Measurements from ENCODE around the gene AMFR. TPM values are rescaled to one million over a fixed set of nuclear protein-coding genes. Genes with fewer than 3 reads are reported as not detected.

Gene AMFR
- total and polyA plus RNA-seq, 8 donors = 64.2 to 88.5 (median 69.7) TPM

GRCh38 chr16:56468800-56469199 lies 43.5 kb upstream of the AMFR start:
- H3K36me3 ChIP-seq = peaks cover 0 to 100% of the 10 kb centered on the region in 2 donors
- H3K9me3 ChIP-seq = no peaks in the 10 kb centered on the region
- DNase-seq (no peak), ATAC-seq (no peak)
- intact Hi-C loops (cut with DNase I) = no loop called here
- no peaks in the 10 kb centered on the region for H3K27me3 ChIP-seq
- no peak overlapping the region for H3K27ac ChIP-seq
- no peak overlapping the region for H3K4me3 ChIP-seq
- no peak for TF ChIP-seq CTCF (IDR thresholded peaks at IDR 0.05)
- no peaks in the 10 kb centered on the region for H3K4me1 ChIP-seq

- no peak for ATAC-seq
- H3K36me3 ChIP-seq = peaks cover 0 to 97% of the 10 kb centered on the region in 2 donors
- intact Hi-C loops (cut with DNase I) = no loop called here
- H3K27ac ChIP-seq = no peak overlapping the region
- H3K4me3 ChIP-seq = no peak overlapping the region
- H3K9me3 ChIP-seq = no peaks in the 10 kb centered on the region
- no peak for TF ChIP-seq CTCF (IDR thresholded peaks at IDR 0.05)
- no peak for DNase-seq
- H3K27me3 ChIP-seq = no peaks in the 10 kb centered on the region
- no peaks in the 10 kb centered on the region for H3K4me1 ChIP-seq
Measured at GRCh38 chr16:56466344-56466743, 41.0 kb upstream of the AMFR start.

GRCh38 chr16:56463153-56463552 lies 37.8 kb upstream of the AMFR start:
- DNase-seq = no peak
- Histone ChIP-seq H3K27ac (no peak overlapping the region), H3K4me3 (no peak overlapping the region), H3K9me3 (no peaks in the 10 kb centered on the region), H3K4me1 (no peaks in the 10 kb centered on the region), H3K36me3 (peaks cover 0 to 94% of the 10 kb centered on the region in 2 donors), H3K27me3 (no peaks in the 10 kb centered on the region)
- ATAC-seq = no peak
- intact Hi-C loops (cut with DNase I) = no loop called here
- no peak for TF ChIP-seq CTCF (IDR thresholded peaks at IDR 0.05)

- no peak for TF ChIP-seq CTCF (IDR thresholded peaks at IDR 0.05)
- Histone ChIP-seq H3K4me3 (no peak overlapping the region), H3K4me1 (no peaks in the 10 kb centered on the region), H3K36me3 (peaks cover 0 to 94% of the 10 kb centered on the region in 2 donors), H3K27me3 (no peaks in the 10 kb centered on the region), H3K9me3 (no peaks in the 10 kb centered on the region), H3K27ac (no peak overlapping the region)
- ATAC-seq (no peak), DNase-seq (no peak)
- intact Hi-C loops (cut with DNase I) = no loop called here
Measured at GRCh38 chr16:56462064-56462796, 36.9 kb upstream of the AMFR start.

GRCh38 chr16:56460101-56460500 lies 34.8 kb upstream of the AMFR start:
- DNase-seq (no peak), ATAC-seq (no peak)
- no peak overlapping the region for H3K27ac ChIP-seq
- no peak overlapping the region for H3K4me3 ChIP-seq
- intact Hi-C loops (cut with DNase I) = no loop called here
- peaks cover 0 to 94% of the 10 kb centered on the region in 2 donors for H3K36me3 ChIP-seq
- H3K9me3 ChIP-seq = no peaks in the 10 kb centered on the region
- TF ChIP-seq CTCF (IDR thresholded peaks at IDR 0.05) = no peak
- H3K4me1 ChIP-seq = no peaks in the 10 kb centered on the region
- no peaks in the 10 kb centered on the region for H3K27me3 ChIP-seq

Data from left lung (tissue), 10 donors.